SU-DHL-6 (cell line): Measurements from ENCODE around the gene PITPNC1.
"Not testable (repeated sequence)": the region's sequence is repeated elsewhere in the genome, so short reads cannot be mapped to it uniquely, and the experiment has no call there.

Experiments used
- H2AFZ ChIP-seq: fragments of 200-600 bp; sonication (generic); 2 replicates; pipeline ENCODE4 v1.6.1; 2014; ENCODE audit warnings: low read depth, mild to moderate bottlenecking, moderate library complexity, mixed read lengths, antibody characterized with exemption, low read length; ENCODE audit not compliant: severe bottlenecking
- H3F3A ChIP-seq: fragments of 200-600 bp; shearing (Covaris generic); 2 replicates; pipeline ENCODE4 v1.6.0; 2016; ENCODE audit warnings: antibody characterized with exemption, mild to moderate bottlenecking; ENCODE audit not compliant: insufficient read depth
- H3K27ac ChIP-seq: fragments of 200-600 bp; sonication (generic); 2 replicates; pipeline ENCODE4 v1.5.1; 2016; ENCODE audit warnings: low read depth, mild to moderate bottlenecking, low read length, moderate library complexity, mixed read lengths
- H3K27me3 ChIP-seq: fragments of 200-600 bp; sonication (generic), shearing (Covaris generic); 2 replicates; pipeline ENCODE4 v1.6.0; 2014; ENCODE audit warnings: mild to moderate bottlenecking, low read length
- H3K36me3 ChIP-seq: fragments of 200-600 bp; sonication (generic); 2 replicates; pipeline ENCODE4 v1.6.1; 2014; ENCODE audit warnings: mild to moderate bottlenecking, low read length, mixed read lengths
- H3K4me2 ChIP-seq: fragments of 300-600, 200-600 bp; shearing (Covaris generic), sonication (generic); 2 replicates; pipeline ENCODE4 v1.6.0; 2014; ENCODE audit warnings: low read length, low read depth, mild to moderate bottlenecking; ENCODE audit not compliant: poor library complexity, severe bottlenecking
- H3K4me3 ChIP-seq: fragments of 200-600 bp; sonication (generic); 2 replicates; pipeline ENCODE4 v1.5.1; 2014; ENCODE audit warnings: antibody characterized with exemption, low read length, mild to moderate bottlenecking, mixed read lengths; ENCODE audit not compliant: insufficient read depth, poor library complexity, severe bottlenecking
- H3K79me2 ChIP-seq: fragments of 200-600 bp; sonication (generic); 2 replicates; pipeline ENCODE4 v1.6.1; 2014; ENCODE audit warnings: mild to moderate bottlenecking, low read length, moderate library complexity; ENCODE audit not compliant: insufficient read depth
- H3K9ac ChIP-seq: fragments of 200-600 bp; sonication (generic); 2 replicates; pipeline ENCODE4 v1.7.0; 2014; ENCODE audit warnings: mild to moderate bottlenecking, low read length
- H3K9me2 ChIP-seq: fragments of 200-600 bp; sonication (generic); replicated peaks from 2 replicates; pipeline ENCODE4 v1.6.1; 2014; ENCODE audit warnings: low read length; ENCODE audit not compliant: insufficient read depth
- H3K9me3 ChIP-seq: fragments of 200-600 bp; sonication (generic); 2 replicates; pipeline ENCODE4 v1.6.1; 2014; ENCODE audit warnings: low read length, mixed read lengths; ENCODE audit not compliant: insufficient read depth
- H4K20me1 ChIP-seq: fragments of 200-600 bp; sonication (generic); 2 replicates; pipeline ENCODE4 v1.6.1; 2014; ENCODE audit warnings: low read depth, mild to moderate bottlenecking, antibody characterized with exemption, low read length, moderate library complexity, mixed read lengths
- CTCF ChIP-seq: fragments of 200-600 bp; sonication (generic); IDR thresholded peaks from one replicate; pipeline ENCODE4 v1.5.1; 2017; ENCODE audit warnings: antibody characterized with exemption, mild to moderate bottlenecking, low read length, moderate library complexity; ENCODE audit not compliant: insufficient read depth, poor library complexity, severe bottlenecking
- EZH2phosphoT487 ChIP-seq: fragments of 200-600 bp; sonication (generic), shearing (Covaris generic); conservative IDR thresholded peaks from 2 replicates; pipeline ENCODE4 v1.6.1; 2018; ENCODE audit warnings: mild to moderate bottlenecking, antibody characterized with exemption, low read length, moderate library complexity, mixed read lengths

Gene PITPNC1

GRCh38 chr17:67511804-67512203 lies 134.7 kb downstream of the PITPNC1 start:
- no peaks in the 10 kb centered on the region for H3K9me3 ChIP-seq
- no peak overlapping the region for H3K4me2 ChIP-seq
- no peak overlapping the region for H2AFZ ChIP-seq
- no peak overlapping the region for H3K9ac ChIP-seq
- no peak overlapping the region for H3K27ac ChIP-seq
- H4K20me1 ChIP-seq = no peaks in the 10 kb centered on the region
- TF ChIP-seq EZH2phosphoT487 = no peak
- no peak for TF ChIP-seq CTCF
- no peaks in the 10 kb centered on the region for H3K9me2 ChIP-seq
- H3K4me3 ChIP-seq = no peak overlapping the region
- no peaks in the 10 kb centered on the region for H3K27me3 ChIP-seq
- no peaks in the 10 kb centered on the region for H3K36me3 ChIP-seq
- H3F3A ChIP-seq = no peaks in the 10 kb centered on the region
- no peaks in the 10 kb centered on the region for H3K79me2 ChIP-seq

- Histone ChIP-seq H3K9me2 (no peaks in the 10 kb centered on the region), H3K36me3 (no peaks in the 10 kb centered on the region), H3K4me3 (no peak overlapping the region), H2AFZ (no peak overlapping the region), H3K27ac (no peak overlapping the region), H3K79me2 (no peaks in the 10 kb centered on the region), H4K20me1 (no peaks in the 10 kb centered on the region), H3F3A (no peaks in the 10 kb centered on the region), H3K9me3 (no peaks in the 10 kb centered on the region), H3K27me3 (no peaks in the 10 kb centered on the region), H3K9ac (no peak overlapping the region), H3K4me2 (no peak overlapping the region)
- TF ChIP-seq CTCF = no peak
- no peak for TF ChIP-seq EZH2phosphoT487
These were observed 137.9 kb downstream of the PITPNC1 start for GRCh38 chr17:67514998-67515397.

GRCh38 chr17:67515490-67516083 lies 138.5 kb downstream of the PITPNC1 start:
- no peaks in the 10 kb centered on the region for H3K36me3 ChIP-seq
- TF ChIP-seq CTCF = no peak
- no peak for TF ChIP-seq EZH2phosphoT487
- no peaks in the 10 kb centered on the region for H3K27me3 ChIP-seq
- no peak overlapping the region for H3K4me3 ChIP-seq
- H4K20me1 ChIP-seq = no peaks in the 10 kb centered on the region
- no peak overlapping the region for H3K27ac ChIP-seq
- H3K9me2 ChIP-seq = no peaks in the 10 kb centered on the region
- H3K9ac ChIP-seq = no peak overlapping the region
- no peak overlapping the region for H3K4me2 ChIP-seq
- no peaks in the 10 kb centered on the region for H3F3A ChIP-seq
- no peak overlapping the region for H2AFZ ChIP-seq
- no peaks in the 10 kb centered on the region for H3K79me2 ChIP-seq
- H3K9me3 ChIP-seq = no peaks in the 10 kb centered on the region

GRCh38 chr17:67516571-67516970 lies 139.5 kb downstream of the PITPNC1 start:
- H3K4me2 ChIP-seq, H4K20me1 ChIP-seq, H3K9ac ChIP-seq, H3K4me3 ChIP-seq, H3K27me3 ChIP-seq, H3K79me2 ChIP-seq, H3F3A ChIP-seq, H3K9me2 ChIP-seq, H3K27ac ChIP-seq, H2AFZ ChIP-seq, H3K36me3 ChIP-seq, H3K9me3 ChIP-seq: not testable (repeated sequence)
